Ovary (tissue), 9 donors: ENCODE data around the gene TRIM46. TPM values are rescaled to one million over a fixed set of nuclear protein-coding genes. Genes with fewer than 3 reads are reported as not detected.
"Not testable (repeated sequence)": the region's sequence is repeated elsewhere in the genome, so short reads cannot be mapped to it uniquely, and the experiment has no call there.

Experiments used
- DNase-seq, 5 donors: peaks; one replicate each; pipeline ENCODE4 v3.0.0-alpha.2; 2019 to 2020
- H3K27ac ChIP-seq, 2 donors: fragments of 200-600 bp; one replicate each; pipeline versions ENCODE4 v1.5.1 to v1.8.0; 2019 to 2022
- H3K27me3 ChIP-seq: fragments of 200-600 bp; one replicate; pipeline ENCODE4 v1.8.0; 2022
- H3K36me3 ChIP-seq: fragments of 200-600 bp; sonication (generic); one replicate; pipeline ENCODE4 v1.5.1; 2019
- H3K4me1 ChIP-seq: one replicate; pipeline ENCODE4 v1.8.1; 2013; ENCODE audit warnings: mild to moderate bottlenecking, moderate library complexity; ENCODE audit not compliant: insufficient read depth
- H3K4me3 ChIP-seq: fragments of 200-600 bp; sonication (generic); one replicate; pipeline ENCODE4 v1.5.1; 2017
- H3K9me3 ChIP-seq, 2 donors: fragments of 200-600 bp in 1 of 2; sonication (generic) in 1 of 2; one replicate each; pipeline versions ENCODE4 v1.5.1 to v1.8.1; 2013 to 2019; ENCODE audit warnings: mild to moderate bottlenecking in 1 of 2, moderate library complexity in 1 of 2
- CTCF ChIP-seq, 3 donors: fragments of 450-650 bp in 2 of 3; fragments of 200-600 bp in 1 of 3; IDR thresholded peaks; one replicate each; pipeline versions ENCODE4 v1.5.1 to v1.8.0; 2016 to 2022; ENCODE audit warnings: antibody characterized with exemption in 3 of 3, mild to moderate bottlenecking in 1 of 3
- EP300 ChIP-seq: sonication (generic); formaldehyde crosslinking; IDR thresholded peaks from one replicate; pipeline ENCODE4 v1.6.1; 2017; ENCODE audit warnings: antibody characterized with exemption
- POLR2A ChIP-seq: fragments of 450-650 bp; IDR thresholded peaks from one replicate; pipeline ENCODE4 v1.6.1; 2017; ENCODE audit warnings: antibody characterized with exemption, mild to moderate bottlenecking, moderate library complexity
- WGBS, 3 donors: extraction: QIAGEN DNeasy Blood & Tissue Kit in 1 of 3; methylation state at CpG; one replicate each; pipeline versions ENCODE4 v1.1.5 to v1.1.7; 2013 to 2017; 5-methylcytosine and 5-hydroxymethylcytosine counted together
- intact Hi-C, 4 donors: fragments of 100-400 bp; cut with DNase I; formaldehyde crosslinking; loops; one replicate each; pipeline versions ENCODE4 v1.11.0 to v1.15.1; 2022 to 2023
- polyA plus RNA-seq, 2 donors: library from polyadenylated mRNA; stranded (reverse); fragments of 200-250 nt in 1 of 2; fragments of 350-450 nt in 1 of 2; fragmentation: Illumina TruSeq in 1 of 2; extraction: RNeasy Lipid Tissue Mini Kit (QIAGEN cat#74804) in 1 of 2; gene quantifications; one replicate each; pipeline ENCODE4 v1.2.3, GENCODE V29; 2013 to 2014
- total RNA-seq, 7 donors: library from RNA; depleted of rRNA in 2 of 7; stranded (reverse); fragments of >200 nt in 2 of 7; fragmentation: NEBNext Ultra II Directional in 3 of 7; extraction: Animal tissue kit (Norgen Biotek cat#: 25700) in 3 of 7; gene quantifications; one replicate each; pipeline versions ENCODE4 v1.1.0 to v1.2.4, GENCODE V29; 2016 to 2023
- donor health status: DM: no; HTN: no; CAD: no; lungs with moderate emphysema.
- donor health status: DM: no; HTN: no; CAD: no.
- donor health status: Bipolar disorder and iron deficiency.
- donor health status: DM: yes; HTN: yes; CAD: no.
- donor health status: DM: no; HTN: no; CAD: no.
- donor health status: DM: yes; HTN: yes; CAD: no.

The TRIM46 gene
- total and polyA plus RNA-seq, 9 donors: 0.12 to 0.87 (median 0.29) TPM; not detected in 1

DNA sequence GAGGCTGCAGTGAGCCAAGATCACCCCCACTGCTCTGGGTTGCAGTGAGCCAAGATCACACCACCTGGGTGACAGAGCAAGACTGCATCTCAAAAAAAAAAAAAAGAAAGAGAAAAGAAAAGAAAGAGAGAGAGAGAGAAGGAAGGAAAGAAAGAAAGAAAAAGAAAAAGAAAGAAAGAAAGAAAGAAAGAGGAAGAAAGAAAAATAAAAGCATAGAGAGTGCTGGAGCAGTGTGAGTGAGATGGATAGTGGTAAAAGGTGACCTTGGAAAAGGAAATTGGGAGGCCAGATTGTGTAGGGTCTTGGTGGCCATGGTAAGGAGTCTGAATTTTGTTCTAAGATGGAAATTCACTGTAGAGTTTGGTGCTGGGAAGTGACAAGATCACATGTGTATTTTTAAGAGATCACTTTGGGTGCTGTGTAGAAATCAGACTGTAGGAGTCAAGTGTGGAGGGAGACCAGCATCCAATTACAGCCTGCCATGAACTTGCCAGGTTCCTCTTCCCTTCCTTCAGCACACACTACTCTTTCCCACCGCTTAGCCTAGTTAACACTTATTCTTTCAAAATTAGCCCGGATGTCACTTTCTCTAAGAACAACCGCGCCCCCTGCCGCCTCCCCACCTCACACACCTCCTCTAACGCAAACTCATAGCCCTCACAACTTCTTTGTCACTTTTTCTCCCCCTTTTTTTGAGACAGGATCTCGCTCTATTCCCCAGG, 52.7 kb downstream of the TRIM46 start:
- Histone ChIP-seq H3K27ac (peak overlapping the region in 1 of 2 donors; percentile 72), H3K36me3 (no peaks in the 10 kb centered on the region), H3K27me3 (no peaks in the 10 kb centered on the region), H3K4me1 (no peaks in the 10 kb centered on the region), H3K4me3 (peak overlapping the region; percentile 55), H3K9me3 (no peaks in the 10 kb centered on the region)
- WGBS, 3 donors: 0% methylated on average over 7 of the region's 7 CpGs
- TF ChIP-seq CTCF (IDR thresholded peaks at IDR 0.05): peak; percentile 30 to 68 (median 56)
- no peak for TF ChIP-seq POLR2A
- intact Hi-C loops: loop anchor here in 2 of 4 donors (2.0 to 5.0 kb wide), 2 partner anchors 20 to 34 kb away; partner anchors contain the start of gene THBS3 (in 1 of the 2)
- peak; percentile 51 to 84 (median 75) for DNase-seq

DNA sequence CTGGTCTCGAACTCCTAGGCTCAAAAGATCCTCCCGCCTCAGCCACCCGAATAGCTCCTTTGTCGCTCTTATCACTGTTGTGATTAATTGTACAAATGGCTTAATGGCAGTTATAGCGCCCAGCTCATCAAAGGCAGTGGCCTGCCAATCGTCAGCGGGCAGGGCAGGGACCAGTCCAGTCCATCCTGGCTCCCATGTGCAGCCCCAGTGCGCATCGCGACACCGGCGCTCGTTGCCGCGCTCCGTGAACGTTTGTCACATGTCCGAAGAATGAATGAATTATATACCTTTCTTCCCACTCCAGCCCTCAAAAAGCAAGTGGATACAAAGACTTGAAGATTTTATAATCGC, 53.2 kb downstream of the TRIM46 start:
- H3K36me3 ChIP-seq: no peaks in the 10 kb centered on the region
- no peaks in the 10 kb centered on the region for H3K4me1 ChIP-seq
- 0 to 1% (median 0%) methylated on average over 19 of the region's 19 CpGs for WGBS, 3 donors
- DNase-seq: peak in 4 of 5 donors; percentile 53 to 65 (median 56)
- H3K9me3 ChIP-seq: no peaks in the 10 kb centered on the region
- peak overlapping the region; percentile 55 for H3K4me3 ChIP-seq
- no peaks in the 10 kb centered on the region for H3K27me3 ChIP-seq
- intact Hi-C loops: loop anchor here in 2 of 4 donors (2.0 to 5.0 kb wide), 2 partner anchors 20 to 35 kb away; partner anchors contain the start of gene THBS3 (in 1 of the 2)
- peak overlapping the region; percentile 42 to 72 for H3K27ac ChIP-seq
- TF ChIP-seq EP300 (no peak), CTCF (IDR thresholded peaks at IDR 0.05) (no peak), POLR2A (no peak)

GRCh38 chr1:155227261-155228095, 53.8 kb downstream of the TRIM46 start:
- H3K27ac ChIP-seq: peak overlapping the region; percentile 42 to 82
- WGBS, 3 donors: 0 to 1% (median 0%) methylated on average over 39 to 42 of the region's 42 CpGs
- no peaks in the 10 kb centered on the region for H3K9me3 ChIP-seq
- peak overlapping the region; percentile 55 for H3K4me3 ChIP-seq
- no peaks in the 10 kb centered on the region for H3K27me3 ChIP-seq
- peak; percentile 97 to 99 (median 98) for DNase-seq
- H3K36me3 ChIP-seq: no peaks in the 10 kb centered on the region
- no peak for TF ChIP-seq EP300
- peak; percentile 65 for TF ChIP-seq POLR2A
- TF ChIP-seq CTCF (IDR thresholded peaks at IDR 0.05): no peak
- peaks cover 6% of the 10 kb centered on the region for H3K4me1 ChIP-seq
- intact Hi-C loops: loop anchor here in 2 of 4 donors (2.0 to 5.0 kb wide), 2 partner anchors 21 to 35 kb away; partner anchors contain the start of gene THBS3 (in 1 of the 2)

DNA sequence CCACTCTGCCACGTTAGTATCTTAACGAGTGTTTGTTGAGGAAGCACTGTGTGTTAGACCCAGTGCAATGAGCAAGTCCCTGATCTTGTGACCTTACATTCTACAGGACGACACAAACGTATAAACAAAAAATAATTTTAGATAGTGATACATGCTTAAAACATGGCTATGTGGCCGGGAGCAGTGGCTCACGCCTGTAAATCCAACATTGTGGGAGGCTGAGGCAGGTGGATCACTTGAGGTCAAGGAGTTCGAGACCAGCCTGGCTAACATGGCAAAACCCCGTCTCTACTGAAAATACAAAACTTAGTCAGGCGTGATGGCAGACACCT, 54.4 kb downstream of the TRIM46 start:
- peaks cover 9% of the 10 kb centered on the region for H3K4me1 ChIP-seq
- intact Hi-C loops: loop anchor here in 1 of 4 donors (5.0 kb wide), 1 partner anchor 36 kb away; no protein-coding TSS in a partner anchor

GRCh38 chr1:155231302-155231701, 57.7 kb downstream of the TRIM46 start:
- intact Hi-C loops, H3K4me3 ChIP-seq, H3K4me1 ChIP-seq, DNase-seq, H3K9me3 ChIP-seq, H3K27ac ChIP-seq, H3K27me3 ChIP-seq, H3K36me3 ChIP-seq: not testable (repeated sequence)
- 54 to 80% (median 62%) methylated on average over 3 of the region's 3 CpGs for WGBS, 3 donors

More for the DNA sequence above, 54.4 kb downstream of the TRIM46 start:
- WGBS, 3 donors: 21 to 31% (median 24%) methylated on average over 9 of the region's 9 CpGs
- H3K9me3 ChIP-seq: no peaks in the 10 kb centered on the region
- TF ChIP-seq CTCF (IDR thresholded peaks at IDR 0.05): no peak
- TF ChIP-seq POLR2A: no peak
- TF ChIP-seq EP300: no peak
- no peak for DNase-seq
- H3K4me3 ChIP-seq: peak overlapping the region; percentile 24
- H3K27me3 ChIP-seq: no peaks in the 10 kb centered on the region
- H3K27ac ChIP-seq: peak overlapping the region; percentile 3 to 82
- no peaks in the 10 kb centered on the region for H3K36me3 ChIP-seq

DNA sequence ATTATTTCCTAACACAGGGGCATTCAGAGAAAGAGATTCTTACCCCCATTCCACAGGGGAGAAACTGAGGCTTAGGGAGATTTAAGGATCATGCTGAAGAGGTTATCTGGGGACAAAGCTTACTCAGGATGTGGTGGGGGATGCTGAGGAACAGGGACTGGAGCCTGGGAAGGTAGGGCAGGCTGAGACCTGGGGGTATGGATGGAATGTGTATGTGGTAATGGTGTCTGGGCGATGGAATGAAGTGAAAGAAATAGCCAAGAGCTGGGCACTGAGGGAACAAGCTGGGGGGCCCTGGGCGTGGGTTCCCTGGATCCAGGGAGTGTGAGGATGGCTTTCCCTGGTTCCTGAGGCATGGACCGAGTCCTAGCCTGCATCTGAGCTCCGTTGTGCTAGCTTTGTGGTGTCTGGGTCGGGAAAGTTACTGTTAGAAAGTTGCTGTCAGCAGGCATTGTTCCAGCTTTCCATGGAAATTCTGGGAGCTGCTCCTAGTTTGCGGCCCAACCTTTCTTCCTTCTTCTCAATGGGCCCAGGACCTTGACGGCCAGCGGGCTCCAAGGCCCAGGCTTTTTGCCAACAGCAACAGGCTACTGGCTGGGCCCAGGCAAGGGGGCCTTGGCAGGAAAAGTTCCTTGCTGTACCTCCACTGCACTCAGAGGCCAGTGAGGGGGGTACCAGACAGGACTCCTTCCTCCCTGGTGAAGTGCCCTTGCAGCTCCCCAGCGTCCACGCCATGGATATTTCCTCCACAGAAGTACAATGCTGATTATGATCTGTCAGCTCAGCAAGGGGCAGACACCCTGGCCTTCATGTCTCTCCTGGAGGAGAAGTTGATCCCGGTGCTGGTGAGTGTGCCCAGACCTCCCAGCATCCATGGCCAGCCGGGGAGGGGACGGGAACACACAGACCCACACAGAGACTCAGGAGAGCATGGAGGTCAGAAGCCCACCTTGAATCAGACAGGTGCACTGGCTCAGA, 58.6 kb downstream of the TRIM46 start:
- H3K9me3 ChIP-seq, H3K27me3 ChIP-seq, H3K36me3 ChIP-seq, H3K4me1 ChIP-seq, intact Hi-C loops, H3K4me3 ChIP-seq: not testable (repeated sequence)
- peak overlapping the region in 1 of 2 donors; percentile 45 for H3K27ac ChIP-seq
- WGBS, 3 donors: 25 to 36% (median 30%) methylated on average over 13 of the region's 13 CpGs
- peak; percentile 76 to 87 (median 85) for DNase-seq
